NCI-H1048 (cell line): ENCODE measurements around the gene PFKM.

Experiments used
- DNase-seq: peaks from one replicate; lab custom pipeline; 2025; lab: John Stamatoyannopoulos, UW

Gene PFKM

GRCh38 chr12:48157018-48157888 lies 38.1 kb downstream of the PFKM start, which contains the start of gene ASB8:
Gene ASB8 (minus strand): TSS chr12:48157515. CDS start chr12:48153496, 4,019 bp downstream.
- DNase-seq: peak; percentile 90

GRCh38 chr12:48157889-48158370 lies 38.8 kb downstream of the PFKM start:
- DNase-seq: no peak

DNA sequence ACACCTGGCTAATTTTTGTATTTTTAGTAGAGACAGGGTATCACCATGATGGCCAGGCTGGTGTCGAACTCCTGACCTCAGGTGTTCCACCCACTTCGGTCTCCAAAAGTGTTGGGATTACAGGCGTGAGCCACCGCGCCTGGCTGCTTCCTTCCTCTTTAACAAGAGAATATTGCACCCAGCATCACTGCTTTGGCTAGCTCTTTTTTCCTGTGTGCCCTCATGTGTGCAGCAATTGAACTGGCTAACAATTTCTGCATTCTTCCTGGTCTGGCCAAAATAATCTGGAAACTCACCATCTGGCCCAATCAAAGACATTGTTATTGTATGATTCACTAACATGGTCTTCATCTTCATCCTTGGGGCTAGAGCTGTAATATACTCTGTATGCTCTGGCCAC lies 40.9 kb downstream of the PFKM start:
- no peak for DNase-seq

GRCh38 chr12:48160807-48161206 lies 41.6 kb downstream of the PFKM start:
- no peak for DNase-seq

- no peak for DNase-seq
Observed at GRCh38 chr12:48163150-48163747, 44.1 kb downstream of the PFKM start.

DNA sequence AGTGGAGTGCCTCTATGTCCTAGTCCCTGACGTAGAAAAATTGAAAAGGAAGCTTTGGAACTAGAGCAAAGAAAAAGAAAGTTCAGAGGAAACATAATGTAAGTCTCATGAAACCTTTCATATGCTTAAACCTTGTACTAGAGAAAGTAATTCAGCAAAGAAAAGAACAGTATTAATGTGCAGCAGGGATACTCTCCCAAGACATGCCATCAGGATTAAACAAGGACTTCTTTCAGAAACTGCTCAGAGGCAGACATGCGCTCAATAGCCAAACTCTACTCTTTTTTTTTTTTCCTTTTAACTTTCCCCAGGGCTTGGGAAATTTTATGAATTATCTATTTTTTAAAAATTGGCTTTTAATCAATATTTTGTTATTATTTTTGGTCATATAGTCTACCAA lies 45.3 kb downstream of the PFKM start:
- no peak for DNase-seq

- DNase-seq: no peak
Observed at GRCh38 chr12:48165089-48165981, 46.2 kb downstream of the PFKM start.

- DNase-seq: no peak
Observed at GRCh38 chr12:48169011-48169410, 49.8 kb downstream of the PFKM start.

DNA sequence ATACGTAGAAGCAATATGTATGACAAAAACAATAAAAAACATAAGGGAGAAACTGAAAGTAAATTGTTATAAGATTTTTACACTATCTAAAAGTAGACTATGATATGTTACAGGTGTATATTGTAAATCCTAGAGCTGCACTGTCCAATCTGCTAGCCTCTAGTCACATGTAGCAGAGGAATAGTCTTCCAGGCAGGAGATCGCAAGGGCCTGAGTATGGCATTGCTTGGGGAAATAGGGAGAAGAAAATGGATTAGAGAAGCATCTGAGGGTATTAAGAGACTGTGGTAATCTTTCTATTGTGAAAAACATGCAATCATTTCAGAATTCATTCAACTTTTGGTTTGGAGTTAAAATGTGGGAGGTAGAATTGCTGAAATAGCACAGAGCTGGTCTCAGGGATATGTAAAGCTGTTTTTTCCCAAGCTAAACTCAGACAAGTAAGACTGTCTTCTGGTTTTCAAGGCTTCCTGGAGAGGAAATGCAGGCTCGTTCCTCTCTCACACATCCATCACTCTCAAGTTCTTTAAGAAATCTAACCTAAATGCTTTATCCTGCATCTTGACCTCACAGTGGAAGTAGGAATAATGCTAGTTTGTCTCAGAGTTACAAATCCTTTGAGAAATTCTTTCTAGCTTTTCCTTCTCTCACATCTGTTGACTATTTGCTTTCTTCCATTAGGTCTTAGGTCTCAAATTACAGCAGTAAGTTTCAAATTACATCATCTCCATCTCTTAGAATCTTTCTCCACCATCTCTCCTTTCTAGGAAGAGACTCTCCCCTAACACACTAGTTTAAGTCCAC lies 56.7 kb downstream of the PFKM start:
- DNase-seq: no peak

DNA sequence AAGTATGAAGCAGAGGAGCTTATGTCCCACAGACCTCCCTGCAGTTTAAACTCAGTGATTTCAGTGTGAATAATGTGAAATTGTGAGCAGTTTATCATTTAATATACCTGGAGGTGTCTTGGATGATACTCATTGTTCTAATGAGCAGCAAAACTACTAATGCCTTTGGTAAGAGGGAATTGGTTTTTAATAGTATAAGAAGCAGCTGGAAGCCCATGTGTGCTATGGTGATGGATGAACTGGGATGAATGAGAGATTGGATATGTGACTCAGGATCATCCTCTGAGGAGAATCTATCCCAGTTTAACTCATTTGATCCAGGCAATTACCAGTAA lies 57.2 kb downstream of the PFKM start:
- DNase-seq: no peak

- no peak for DNase-seq
Observed at GRCh38 chr12:48177982-48178381, 58.8 kb downstream of the PFKM start.

DNA sequence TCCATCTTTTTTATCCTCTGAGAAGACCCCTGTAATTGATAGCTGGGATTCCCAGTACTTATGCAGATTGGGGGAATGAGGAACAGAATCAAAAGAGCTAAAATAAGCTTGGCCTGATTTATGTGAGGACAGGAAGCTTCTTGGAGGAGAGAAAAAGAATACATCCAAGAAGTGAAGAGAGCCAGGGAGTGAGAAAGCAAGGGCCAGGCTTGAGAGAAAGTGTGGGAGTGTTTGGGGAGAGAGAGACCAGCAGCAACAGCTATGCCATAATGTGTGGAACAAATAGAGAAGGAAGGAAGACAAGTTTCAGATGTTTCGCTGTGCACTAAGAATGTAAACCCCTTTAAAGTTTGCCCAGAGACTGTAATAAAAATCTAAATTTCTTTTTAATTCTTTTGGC lies 60.3 kb downstream of the PFKM start:
- no peak for DNase-seq

- DNase-seq: no peak
Observed at GRCh38 chr12:48180424-48180823, 61.3 kb downstream of the PFKM start.

DNA sequence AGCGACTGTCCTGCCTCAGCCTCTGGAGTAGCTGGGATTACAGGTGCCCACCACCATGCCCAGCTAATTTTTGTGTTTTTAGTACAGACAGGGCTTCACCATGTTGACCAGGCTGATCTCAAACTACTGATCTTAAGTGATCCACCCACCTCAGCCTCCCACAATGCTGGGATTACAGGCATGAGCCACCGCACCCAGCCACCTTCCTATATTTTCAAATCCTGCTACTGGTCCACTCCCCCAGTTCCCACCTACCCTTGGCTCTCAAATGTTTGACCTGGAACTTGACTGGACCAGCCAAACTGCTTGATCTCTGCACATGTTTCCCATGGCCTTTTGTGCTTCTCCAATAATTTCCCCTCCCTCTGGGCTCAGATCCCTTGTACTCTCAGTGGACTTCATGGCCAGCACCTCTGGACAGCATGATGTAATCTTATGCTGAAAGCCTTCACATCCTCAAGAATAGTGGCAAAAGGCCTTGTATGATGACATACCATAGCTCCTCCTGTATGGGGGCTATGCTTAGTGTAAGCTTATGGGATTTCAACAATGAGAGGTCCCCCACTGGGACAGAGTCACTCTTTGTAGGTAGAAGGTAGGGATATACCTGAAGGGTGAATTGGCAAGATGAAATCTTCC lies 61.8 kb downstream of the PFKM start:
- DNase-seq: no peak

- DNase-seq: no peak
Observed at GRCh38 chr12:48182631-48183030, 63.5 kb downstream of the PFKM start.

DNA sequence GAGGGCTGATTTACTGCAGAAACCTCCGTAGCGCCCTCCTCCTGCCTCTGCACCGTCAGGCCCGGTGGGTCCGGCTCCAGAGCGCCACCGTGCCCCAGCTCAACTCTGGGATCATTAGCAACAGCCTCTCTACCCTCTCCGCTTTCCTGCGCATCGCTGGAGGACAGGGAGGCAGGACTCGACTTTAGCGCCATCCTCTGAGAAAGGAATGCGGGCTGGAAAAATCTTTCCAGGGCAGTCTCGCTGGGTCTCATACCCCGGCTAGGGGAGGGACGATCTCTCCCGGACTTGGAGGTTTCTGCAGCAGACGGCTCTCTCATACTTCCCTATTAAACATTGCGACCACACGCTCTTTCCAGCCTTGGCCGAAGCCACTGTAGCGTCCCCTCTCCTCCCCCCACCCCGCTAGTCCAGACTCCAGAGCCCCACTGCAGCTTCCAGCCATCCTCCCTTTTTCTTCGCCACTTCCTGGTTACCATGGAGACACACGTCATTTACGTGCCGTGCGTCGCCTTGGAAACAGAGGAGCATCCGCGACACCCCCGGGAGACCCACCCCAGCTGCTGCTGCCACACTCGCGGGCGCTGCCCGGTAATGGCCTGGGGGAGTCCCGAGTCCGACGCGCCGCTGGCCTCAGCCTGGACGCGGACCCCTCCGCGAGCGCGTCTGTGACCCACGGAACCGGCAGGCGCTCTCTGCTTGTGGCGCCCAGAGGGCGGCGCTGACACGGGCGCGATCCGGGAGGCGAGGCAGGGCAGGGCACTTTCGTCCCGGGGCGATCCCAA lies 64.1 kb downstream of the PFKM start, which contains the start of gene CCDC184:
CCDC184 (plus strand) TSS at position 554 of the 785 bp plus-strand sequence. CDS start 479 bp downstream, outside the sequence.
- DNase-seq: peak; percentile 9

DNA sequence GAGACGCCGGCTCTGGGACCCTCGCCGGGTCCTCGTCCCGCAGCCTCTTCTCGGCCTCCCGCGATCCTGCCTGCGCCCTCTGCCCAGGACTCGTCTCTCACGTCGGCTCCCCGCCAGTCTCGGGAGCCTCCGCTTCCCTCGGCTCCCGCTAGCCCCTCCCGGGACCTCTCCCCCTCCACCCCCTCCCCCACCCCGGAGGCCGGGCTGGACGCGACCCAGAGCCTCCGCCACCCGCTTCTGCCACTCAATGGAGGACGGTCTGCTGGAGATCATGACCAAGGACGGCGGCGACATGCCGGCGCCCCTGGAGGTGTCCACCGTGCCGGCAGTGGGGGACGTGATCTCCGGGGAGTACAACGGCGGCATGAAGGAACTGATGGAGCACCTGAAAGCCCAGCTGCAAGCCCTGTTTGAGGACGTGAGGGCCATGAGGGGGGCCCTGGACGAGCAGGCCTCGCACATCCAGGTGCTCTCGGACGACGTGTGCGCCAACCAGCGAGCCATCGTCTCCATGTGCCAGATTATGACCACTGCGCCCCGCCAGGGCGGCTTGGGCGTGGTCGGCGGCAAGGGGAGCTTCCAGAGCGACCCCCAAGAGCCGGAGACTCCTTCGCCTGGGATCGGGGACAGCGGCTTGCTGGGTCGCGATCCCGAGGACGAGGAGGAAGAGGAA lies 64.8 kb downstream of the PFKM start:
- DNase-seq: no peak

DNA sequence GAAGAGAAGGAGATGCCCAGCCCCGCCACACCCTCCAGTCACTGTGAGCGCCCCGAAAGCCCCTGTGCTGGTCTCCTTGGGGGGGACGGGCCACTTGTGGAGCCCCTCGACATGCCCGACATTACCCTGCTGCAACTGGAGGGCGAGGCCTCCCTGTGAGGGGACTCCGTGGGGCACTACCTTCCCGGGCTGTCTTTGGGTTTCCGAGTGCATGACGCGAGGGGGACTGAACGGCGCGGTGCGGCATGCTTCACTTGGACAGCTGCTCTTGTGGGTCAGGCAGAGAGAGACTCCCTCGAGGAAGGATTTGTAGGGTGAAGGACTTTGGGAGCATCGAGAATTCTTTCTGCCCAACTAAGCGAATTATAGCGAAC lies 65.4 kb downstream of the PFKM start:
- no peak for DNase-seq

- no peak for DNase-seq
Observed at GRCh38 chr12:48185181-48185919, 66.2 kb downstream of the PFKM start.
